Measurements from ENCODE around the gene CD247. TPM values are rescaled to one million over a fixed set of nuclear protein-coding genes. Genes with fewer than 3 reads are reported as not detected.

CD247 gene
- polyA plus RNA-seq, 1 experiment: not detected

DNA sequence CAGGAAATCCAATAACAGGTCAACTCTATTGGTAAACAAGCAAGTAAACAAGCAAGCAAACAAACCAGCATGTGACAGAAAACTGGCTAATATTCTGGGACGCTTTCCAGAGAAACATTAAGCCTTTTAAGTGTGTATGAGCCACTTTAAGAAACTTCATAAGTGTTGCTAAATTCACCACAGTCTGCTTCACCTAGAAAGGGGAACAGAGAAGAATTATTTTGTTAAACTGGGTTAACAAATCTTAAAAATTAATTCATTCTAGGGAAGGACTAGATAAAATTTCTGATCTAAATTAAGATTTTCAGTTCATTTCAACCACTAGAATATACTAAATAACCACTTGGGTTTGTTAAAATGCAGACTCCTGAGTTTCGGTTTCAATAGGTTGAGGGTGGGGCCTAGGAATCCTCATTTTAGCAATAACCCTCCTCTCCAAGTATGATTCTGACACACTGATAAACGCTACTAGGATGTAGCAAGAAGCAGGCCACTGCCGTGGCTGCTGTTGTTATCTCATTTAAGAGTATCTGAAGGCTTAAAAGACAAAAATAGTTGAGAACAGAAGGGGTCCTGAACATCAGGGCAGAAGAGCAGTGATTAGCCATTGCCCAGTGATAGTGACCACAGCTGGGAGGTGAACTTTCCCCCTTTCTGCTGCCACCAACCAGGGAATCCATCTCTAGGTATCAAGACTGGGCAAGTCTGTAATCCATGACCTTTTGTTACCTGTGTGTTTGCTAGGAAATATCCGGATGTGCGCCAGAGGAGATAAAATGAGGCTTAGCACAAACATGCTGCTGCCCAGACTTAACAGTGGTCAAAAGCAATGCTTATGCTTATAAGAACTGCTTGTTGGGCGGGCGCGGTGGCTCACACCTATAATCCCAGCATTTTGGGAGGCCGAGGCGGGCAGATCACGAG is 24.0 kb upstream of the CD247 start:
- no peak for DNase-seq (ENCODE audit: low read depth, low spot score)
- TF ChIP-seq CTCF (IDR thresholded peaks at IDR 0.05; ENCODE audit: low read depth, low read length): no peak
- no peaks in the 10 kb centered on the region for H3K27me3 ChIP-seq (ENCODE audit: control insufficient read depth, insufficient read depth, low read length)
- H3K4me3 ChIP-seq (ENCODE audit: low read depth, low read length): no peak overlapping the region
- no peak overlapping the region for H3K27ac ChIP-seq (ENCODE audit: low read depth, low read length)
- CTCF ChIA-PET: interaction anchor here (0.7 to 3.3 kb wide), 7 partner anchors 10 to 476 kb away, joined by 3 to 103 read pairs (median 8); partner anchors contain the start of genes CREG1 and POU2F1
- H3K9me3 ChIP-seq (ENCODE audit: control insufficient read depth, insufficient read depth, low read length): no peaks in the 10 kb centered on the region
- POLR2A ChIA-PET: no interaction called here

DNA sequence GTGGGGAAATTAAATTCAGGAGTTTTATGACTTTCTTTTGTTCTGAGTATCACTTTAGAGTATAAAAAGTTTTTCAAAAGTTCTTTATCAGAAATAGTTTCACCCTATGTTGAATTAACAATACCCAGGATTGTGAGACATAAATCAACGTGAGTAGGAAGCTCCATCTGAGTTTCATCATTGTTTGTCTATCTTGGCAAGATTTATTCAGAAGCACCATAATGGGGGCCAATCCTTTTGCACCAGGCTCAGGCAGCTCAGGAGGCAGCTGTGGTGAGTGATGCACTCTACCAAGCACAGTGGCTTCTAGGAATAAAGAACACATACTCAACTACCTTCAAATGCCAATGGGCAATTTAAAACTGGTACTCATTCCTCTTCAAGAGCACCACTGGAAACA is 23.3 kb upstream of the CD247 start:
- Histone ChIP-seq H3K27ac (ENCODE audit: low read depth, low read length) (no peak overlapping the region), H3K9me3 (ENCODE audit: control insufficient read depth, insufficient read depth, low read length) (no peaks in the 10 kb centered on the region), H3K27me3 (ENCODE audit: control insufficient read depth, insufficient read depth, low read length) (no peaks in the 10 kb centered on the region), H3K4me3 (ENCODE audit: low read depth, low read length) (no peak overlapping the region)
- POLR2A ChIA-PET: no interaction called here
- CTCF ChIA-PET: interaction anchor here (0.8 to 3.3 kb wide), 14 partner anchors 11 to 482 kb away, joined by 3 to 103 read pairs (median 10); partner anchors contain the start of genes CREG1 and POU2F1
- no peak for TF ChIP-seq CTCF (IDR thresholded peaks at IDR 0.05; ENCODE audit: low read depth, low read length)
- DNase-seq (ENCODE audit: low read depth, low spot score): no peak

GRCh38 chr1:167541003-167541402 is 22.7 kb upstream of the CD247 start:
- H3K9me3 ChIP-seq (ENCODE audit: control insufficient read depth, insufficient read depth, low read length): no peaks in the 10 kb centered on the region
- no peaks in the 10 kb centered on the region for H3K27me3 ChIP-seq (ENCODE audit: control insufficient read depth, insufficient read depth, low read length)
- no peak overlapping the region for H3K27ac ChIP-seq (ENCODE audit: low read depth, low read length)
- H3K4me3 ChIP-seq (ENCODE audit: low read depth, low read length): no peak overlapping the region
- no peak for TF ChIP-seq CTCF (IDR thresholded peaks at IDR 0.05; ENCODE audit: low read depth, low read length)
- DNase-seq (ENCODE audit: low read depth, low spot score): no peak
- ChIA-PET CTCF (interaction anchor here (0.5 to 3.3 kb wide), 47 partner anchors 10 to 653 kb away, joined by 3 to 103 read pairs (median 5); partner anchors contain the start of genes CREG1, POU2F1 and STYXL2), POLR2A (no interaction called here)

GRCh38 chr1:167538657-167539056 is 20.3 kb upstream of the CD247 start:
- Histone ChIP-seq H3K27me3 (ENCODE audit: control insufficient read depth, insufficient read depth, low read length) (peaks cover 2% of the 10 kb centered on the region), H3K4me3 (ENCODE audit: low read depth, low read length) (no peak overlapping the region), H3K27ac (ENCODE audit: low read depth, low read length) (no peak overlapping the region), H3K9me3 (ENCODE audit: control insufficient read depth, insufficient read depth, low read length) (no peaks in the 10 kb centered on the region)
- ChIA-PET POLR2A (no interaction called here), CTCF (interaction anchor here (1.9 to 2.6 kb wide), 4 partner anchors 84 to 479 kb away, joined by 5 to 24 read pairs (median 8); no protein-coding TSS in a partner anchor)
- DNase-seq (ENCODE audit: low read depth, low spot score): no peak
- 0 out of 2 replicates have a peak, but pooled peaks have one; percentile 24 for TF ChIP-seq CTCF (IDR thresholded peaks at IDR 0.05; ENCODE audit: low read depth, low read length)

DNA sequence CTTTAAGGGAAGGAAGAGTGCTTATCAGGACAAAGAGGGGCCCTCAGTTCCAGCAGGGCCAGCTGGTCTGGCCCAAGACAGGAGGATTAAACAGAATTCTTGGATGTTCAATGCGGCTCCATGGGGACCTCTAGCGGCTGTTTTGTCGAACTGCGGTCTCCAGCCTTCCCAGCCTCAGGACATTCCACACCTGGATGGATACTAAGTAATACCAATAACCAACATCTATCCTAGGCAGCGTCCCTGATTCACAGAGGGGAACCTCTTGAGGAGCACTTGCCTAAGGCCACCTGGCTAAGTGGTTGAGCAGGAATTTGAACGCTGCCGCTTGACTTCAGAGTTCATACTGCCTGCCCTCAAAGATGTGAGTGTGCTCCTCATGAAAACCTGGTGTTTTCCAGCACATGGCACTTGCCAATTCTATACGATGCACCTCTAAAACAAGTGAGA is 15.5 kb upstream of the CD247 start:
- peak; percentile 18 for DNase-seq (ENCODE audit: low read depth, low spot score)
- POLR2A ChIA-PET: no interaction called here
- Histone ChIP-seq H3K9me3 (ENCODE audit: control insufficient read depth, insufficient read depth, low read length) (no peaks in the 10 kb centered on the region), H3K4me3 (ENCODE audit: low read depth, low read length) (no peak overlapping the region), H3K27ac (ENCODE audit: low read depth, low read length) (no peak overlapping the region), H3K27me3 (ENCODE audit: control insufficient read depth, insufficient read depth, low read length) (peaks cover 5% of the 10 kb centered on the region)
- peak; percentile 96 for TF ChIP-seq CTCF (IDR thresholded peaks at IDR 0.05; ENCODE audit: low read depth, low read length)
- CTCF ChIA-PET: interaction anchor here (0.6 to 4.5 kb wide), 40 partner anchors 10 to 676 kb away, joined by 3 to 68 read pairs (median 4); partner anchors contain the start of genes CD247 and POU2F1

All from AG04450 (cell line).